H9 (cell line): ENCODE data around the gene TLL2. TPM values are rescaled to one million over a fixed set of nuclear protein-coding genes. Genes with fewer than 3 reads are reported as not detected.

Experiments
- DNase-seq: peaks from one replicate; pipeline ENCODE4 v3.0.0-alpha.2; 2017
- H2AFZ ChIP-seq: one replicate; pipeline ENCODE4 v1.6.1; 2013; ENCODE audit warnings: mild to moderate bottlenecking, low read length, control low read depth, moderate library complexity
- H2AK5ac ChIP-seq: 2 replicates; pipeline ENCODE4 v1.6.1; 2013; ENCODE audit warnings: low read length, control low read depth, mixed read lengths; ENCODE audit not compliant: insufficient read length
- H2BK120ac ChIP-seq: one replicate; pipeline ENCODE4 v1.6.1; 2013; ENCODE audit warnings: low read depth, mild to moderate bottlenecking, low read length, control low read depth, inconsistent platforms; ENCODE audit not compliant: poor library complexity, severe bottlenecking
- H2BK12ac ChIP-seq: 2 replicates; pipeline ENCODE4 v1.6.1; 2013; ENCODE audit warnings: low read length, control low read depth, mixed read lengths, low read depth; ENCODE audit not compliant: insufficient read length
- H2BK15ac ChIP-seq: 2 replicates; pipeline ENCODE4 v1.6.1; 2013; ENCODE audit warnings: low read depth, low read length, control low read depth
- H2BK20ac ChIP-seq: one replicate; pipeline ENCODE4 v1.6.1; 2013; ENCODE audit warnings: low read depth, mild to moderate bottlenecking, low read length, control low read depth, inconsistent platforms; ENCODE audit not compliant: poor library complexity, severe bottlenecking
- H2BK5ac ChIP-seq: 2 replicates; pipeline ENCODE4 v1.6.1; 2013; ENCODE audit warnings: low read length, control low read depth, mixed read lengths; ENCODE audit not compliant: insufficient read length
- H3K14ac ChIP-seq: 2 replicates; pipeline ENCODE4 v1.6.1; 2013; ENCODE audit warnings: low read length, control low read depth; ENCODE audit not compliant: insufficient read depth
- H3K18ac ChIP-seq: 2 replicates; pipeline ENCODE4 v1.6.1; 2013; ENCODE audit warnings: low read depth, mild to moderate bottlenecking, mixed read lengths, low read length, control low read depth; ENCODE audit not compliant: insufficient read length
- H3K23ac ChIP-seq: 2 replicates; pipeline ENCODE4 v1.6.1; 2013; ENCODE audit warnings: low read length, control low read depth, mixed read lengths, low read depth; ENCODE audit not compliant: insufficient read length
- H3K23me2 ChIP-seq: 2 replicates; pipeline ENCODE4 v1.6.1; 2013; ENCODE audit warnings: low read depth, mild to moderate bottlenecking, mixed read lengths, low read length, control low read depth; ENCODE audit not compliant: insufficient read length, poor library complexity, severe bottlenecking
- H3K27ac ChIP-seq: 2 replicates; pipeline ENCODE4 v1.5.1; 2013; ENCODE audit warnings: low read length, control low read depth, mixed read lengths, low read depth; ENCODE audit not compliant: insufficient read length
- H3K27me3 ChIP-seq: 2 replicates; pipeline ENCODE4 v1.6.1; 2013; ENCODE audit warnings: low read length, control low read depth, inconsistent platforms; ENCODE audit not compliant: insufficient read depth
- H3K4ac ChIP-seq: 2 replicates; pipeline ENCODE4 v1.6.1; 2013; ENCODE audit warnings: low read depth, mild to moderate bottlenecking, control low read depth, inconsistent platforms, low read length, moderate library complexity
- H3K4me1 ChIP-seq: 2 replicates; pipeline ENCODE4 v1.6.1; 2013; ENCODE audit warnings: low read length, control low read depth, inconsistent platforms; ENCODE audit not compliant: insufficient read depth
- H3K4me2 ChIP-seq: 2 replicates; pipeline ENCODE4 v1.6.1; 2013; ENCODE audit warnings: low read length, control low read depth, mixed read lengths; ENCODE audit not compliant: insufficient read length, insufficient read depth
- H3K56ac ChIP-seq: 2 replicates; pipeline ENCODE4 v1.6.1; 2013; ENCODE audit warnings: low read depth, mild to moderate bottlenecking, mixed read lengths, low read length, control low read depth; ENCODE audit not compliant: insufficient read length
- H3K79me1 ChIP-seq: 2 replicates; pipeline ENCODE4 v1.6.1; 2013; ENCODE audit warnings: low read depth, mild to moderate bottlenecking, moderate library complexity, low read length, control low read depth, inconsistent platforms; ENCODE audit not compliant: insufficient read depth, poor library complexity, severe bottlenecking
- H3K79me2 ChIP-seq: 2 replicates; pipeline ENCODE4 v1.6.1; 2013; ENCODE audit warnings: low read length, control low read depth, inconsistent platforms; ENCODE audit not compliant: insufficient read depth
- H3K9ac ChIP-seq: 2 replicates; pipeline ENCODE4 v1.6.1; 2013; ENCODE audit warnings: low read length, control low read depth, mixed read lengths; ENCODE audit not compliant: insufficient read length; ENCODE audit errors: extremely low read depth
- H3K9me3 ChIP-seq: one replicate; pipeline ENCODE4 v1.6.1; 2013; ENCODE audit warnings: low read depth, low read length, inconsistent platforms; ENCODE audit not compliant: control insufficient read depth
- H3T11ph ChIP-seq: one replicate; pipeline ENCODE4 v1.6.1; 2013; ENCODE audit warnings: mild to moderate bottlenecking, low read length, control low read depth, inconsistent platforms
- H4K20me1 ChIP-seq: one replicate; pipeline ENCODE4 v1.6.1; 2013; ENCODE audit not compliant: control insufficient read depth, insufficient read length, insufficient read depth
- H4K5ac ChIP-seq: 2 replicates; pipeline ENCODE4 v1.6.1; 2013; ENCODE audit warnings: low read depth, mild to moderate bottlenecking, mixed read lengths, low read length, control low read depth; ENCODE audit not compliant: insufficient read length
- H4K8ac ChIP-seq: replicated peaks from 2 replicates; pipeline ENCODE4 v1.6.1; 2013; ENCODE audit warnings: low read length, control low read depth, mixed read lengths, low read depth; ENCODE audit not compliant: insufficient read length
- H4K91ac ChIP-seq: 2 replicates; pipeline ENCODE4 v1.6.1; 2013; ENCODE audit warnings: low read depth, mild to moderate bottlenecking, moderate library complexity, mixed read lengths, low read length, control low read depth; ENCODE audit not compliant: insufficient read length
- H3K27ac Mint-ChIP-seq, 3 experiments: 2 replicates in 2 of 3; 3 replicates in 1 of 3; pipeline ENCODE4 v1.8.0; 2020 to 2021; ENCODE audit warnings: mixed read lengths in 3 of 3, mild to moderate bottlenecking in 1 of 3, moderate library complexity in 1 of 3
- H3K27me3 Mint-ChIP-seq: 2 replicates; pipeline ENCODE4 v1.8.0; 2021; ENCODE audit warnings: low read depth, mild to moderate bottlenecking, moderate library complexity, mixed read lengths
- H3K36me3 Mint-ChIP-seq, 3 experiments: 2 replicates in 2 of 3; 3 replicates in 1 of 3; pipeline ENCODE4 v1.8.0; 2020 to 2021; ENCODE audit warnings: low read depth in 3 of 3, mixed read lengths in 3 of 3; ENCODE audit not compliant: insufficient read depth in 1 of 3
- H3K4me1 Mint-ChIP-seq, 2 experiments: 2 replicates each; pipeline ENCODE4 v1.8.0; 2020; ENCODE audit warnings: mixed read lengths in 2 of 2
- H3K4me3 Mint-ChIP-seq, 2 experiments: 2 replicates in 1 of 2; 3 replicates in 1 of 2; pipeline ENCODE4 v1.8.0; 2020 to 2021; ENCODE audit warnings: mild to moderate bottlenecking in 2 of 2, mixed read lengths in 2 of 2, moderate library complexity in 1 of 2
- H3K9me3 Mint-ChIP-seq, 2 experiments: 2 replicates in 1 of 2; 3 replicates in 1 of 2; pipeline ENCODE4 v1.8.0; 2020; ENCODE audit warnings: mild to moderate bottlenecking in 2 of 2, mixed read lengths in 2 of 2, moderate library complexity in 1 of 2
- WGBS: extraction: QIAGEN DNeasy Blood & Tissue Kit; methylation state at CpG from one replicate; pipeline ENCODE4 v1.1.7; 2013; ENCODE audit warnings: missing lambda C conversion rate, low lambda C conversion rate, mixed read lengths; ENCODE audit not compliant: insufficient read length; ENCODE audit errors: extremely low coverage; 5-methylcytosine and 5-hydroxymethylcytosine counted together
- total RNA-seq: library from RNA; stranded (reverse); gene quantifications from 2 replicates; pipeline ENCODE4 v1.2.1, GENCODE V29; 2021
- TF ChIP-seq, protein P1 (sequence below): fragments of 200-600 bp; sonication (generic); conservative IDR thresholded peaks from 3 replicates; pipeline ENCODE4 v1.8.0; 2021; ENCODE audit warnings: antibody characterized with exemption, mild to moderate bottlenecking

The TLL2 gene
- total RNA-seq, 1 experiment from 2014 or later = 1.4 TPM

DNA sequence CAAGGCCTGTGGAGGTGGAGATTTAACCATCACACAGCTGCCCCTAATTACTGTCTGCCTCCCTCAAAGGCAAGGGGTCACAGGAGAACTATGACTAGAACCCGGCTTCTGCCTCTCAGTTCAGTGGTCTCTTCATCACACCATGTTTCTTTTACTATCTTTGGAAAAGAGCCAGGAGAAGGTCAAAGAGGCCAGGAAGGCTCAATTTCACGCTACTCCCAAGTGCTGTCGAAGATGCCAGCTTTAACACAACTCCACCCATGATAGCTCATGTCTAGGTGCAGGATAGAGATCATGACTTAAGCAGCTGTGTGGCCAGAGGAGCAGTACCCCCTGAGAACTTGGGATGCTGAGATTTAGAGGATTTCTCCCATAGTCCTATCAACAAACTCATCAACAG is 94.4 kb downstream of the TLL2 start:
- no peaks in the 10 kb centered on the region for H3K27me3 ChIP-seq
- DNase-seq = no peak
- Mint-ChIP-seq H3K27me3 (no peaks in the 10 kb centered on the region), H3K4me1 (peaks cover 3 to 5% of the 10 kb centered on the region in 2 experiments; a peak in 3 of 4 replicates), H3K36me3 (no peaks in the 10 kb centered on the region), H3K9me3 (no peaks in the 10 kb centered on the region; a peak in 1 of 5 replicates), H3K4me3 (no peak overlapping the region), H3K27ac (no peak overlapping the region)
- H3T11ph ChIP-seq = no peak overlapping the region
- no peak overlapping the region for H2BK5ac ChIP-seq
- no peak overlapping the region for H3K23ac ChIP-seq
- no peak overlapping the region for H4K5ac ChIP-seq
- H4K91ac ChIP-seq = no peak overlapping the region
- H3K27ac ChIP-seq = no peak overlapping the region
- no peak overlapping the region for H2BK15ac ChIP-seq
- no peaks in the 10 kb centered on the region for H3K23me2 ChIP-seq
- no peak overlapping the region for H3K4me2 ChIP-seq
- no peak overlapping the region for H2BK12ac ChIP-seq
- no peaks in the 10 kb centered on the region; the same call in 1 of the 2 replicates for H3K4me1 ChIP-seq
- H3K56ac ChIP-seq = no peak overlapping the region
- H3K79me1 ChIP-seq = no peaks in the 10 kb centered on the region
- H3K9me3 ChIP-seq = no peaks in the 10 kb centered on the region
- WGBS = no CpG with 5 or more reads among the region's 3 CpGs
- no peak overlapping the region for H2BK120ac ChIP-seq
- H3K18ac ChIP-seq = no peak overlapping the region
- H2AFZ ChIP-seq = no peak overlapping the region
- no peak overlapping the region for H3K4ac ChIP-seq
- H2AK5ac ChIP-seq = no peak overlapping the region
- no peak overlapping the region for H3K14ac ChIP-seq
- H4K20me1 ChIP-seq = peaks cover 2% of the 10 kb centered on the region
- H3K9ac ChIP-seq = no peak overlapping the region
- H4K8ac ChIP-seq = no peak overlapping the region
- no peaks in the 10 kb centered on the region for H3K79me2 ChIP-seq
- TF ChIP-seq, protein P1, sequence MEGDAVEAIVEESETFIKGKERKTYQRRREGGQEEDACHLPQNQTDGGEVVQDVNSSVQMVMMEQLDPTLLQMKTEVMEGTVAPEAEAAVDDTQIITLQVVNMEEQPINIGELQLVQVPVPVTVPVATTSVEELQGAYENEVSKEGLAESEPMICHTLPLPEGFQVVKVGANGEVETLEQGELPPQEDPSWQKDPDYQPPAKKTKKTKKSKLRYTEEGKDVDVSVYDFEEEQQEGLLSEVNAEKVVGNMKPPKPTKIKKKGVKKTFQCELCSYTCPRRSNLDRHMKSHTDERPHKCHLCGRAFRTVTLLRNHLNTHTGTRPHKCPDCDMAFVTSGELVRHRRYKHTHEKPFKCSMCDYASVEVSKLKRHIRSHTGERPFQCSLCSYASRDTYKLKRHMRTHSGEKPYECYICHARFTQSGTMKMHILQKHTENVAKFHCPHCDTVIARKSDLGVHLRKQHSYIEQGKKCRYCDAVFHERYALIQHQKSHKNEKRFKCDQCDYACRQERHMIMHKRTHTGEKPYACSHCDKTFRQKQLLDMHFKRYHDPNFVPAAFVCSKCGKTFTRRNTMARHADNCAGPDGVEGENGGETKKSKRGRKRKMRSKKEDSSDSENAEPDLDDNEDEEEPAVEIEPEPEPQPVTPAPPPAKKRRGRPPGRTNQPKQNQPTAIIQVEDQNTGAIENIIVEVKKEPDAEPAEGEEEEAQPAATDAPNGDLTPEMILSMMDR = no peak
- no peak overlapping the region for H2BK20ac ChIP-seq
